Neuron (in vitro differentiated cells): ENCODE measurements around the gene TMIGD2.

Experiments used
- H2AFZ ChIP-seq: one replicate; pipeline ENCODE4 v1.6.1; 2013; ENCODE audit warnings: low read depth, mild to moderate bottlenecking, inconsistent platforms, low read length, moderate library complexity
- H3K27me3 ChIP-seq: one replicate; pipeline ENCODE4 v1.6.1; 2013; ENCODE audit warnings: low read length; ENCODE audit not compliant: insufficient read depth
- H3K36me3 ChIP-seq: one replicate; pipeline ENCODE4 v1.6.1; 2013; ENCODE audit warnings: low read length; ENCODE audit not compliant: insufficient read depth
- H3K4me1 ChIP-seq: one replicate; pipeline ENCODE4 v1.6.1; 2013; ENCODE audit warnings: low read length; ENCODE audit not compliant: insufficient read depth
- H3K4me3 ChIP-seq: 2 replicates; pipeline ENCODE4 v1.5.1; 2013; ENCODE audit warnings: mild to moderate bottlenecking, low read length, moderate library complexity
- H3K9me3 ChIP-seq: one replicate; pipeline ENCODE4 v1.6.1; 2013; ENCODE audit warnings: low read length

TMIGD2 gene

GRCh38 chr19:4320419-4320818, 18.2 kb upstream of the TMIGD2 start:
- no peaks in the 10 kb centered on the region for H3K27me3 ChIP-seq
- no peak overlapping the region for H2AFZ ChIP-seq
- peaks cover 17% of the 10 kb centered on the region for H3K9me3 ChIP-seq
- peaks cover 29% of the 10 kb centered on the region for H3K36me3 ChIP-seq
- H3K4me3 ChIP-seq = no peak overlapping the region
- no peaks in the 10 kb centered on the region for H3K4me1 ChIP-seq

- Histone ChIP-seq H3K9me3 (peaks cover 17% of the 10 kb centered on the region), H3K36me3 (peaks cover 33% of the 10 kb centered on the region), H3K4me3 (no peak overlapping the region), H3K27me3 (no peaks in the 10 kb centered on the region), H3K4me1 (no peaks in the 10 kb centered on the region), H2AFZ (no peak overlapping the region)
These were observed 17.0 kb upstream of the TMIGD2 start for GRCh38 chr19:4319067-4319718.

GRCh38 chr19:4318460-4318859, 16.3 kb upstream of the TMIGD2 start:
- Histone ChIP-seq H3K27me3 (no peaks in the 10 kb centered on the region), H3K4me3 (no peak overlapping the region), H3K36me3 (peaks cover 33% of the 10 kb centered on the region), H3K9me3 (peaks cover 17% of the 10 kb centered on the region), H3K4me1 (no peaks in the 10 kb centered on the region), H2AFZ (no peak overlapping the region)

GRCh38 chr19:4316956-4317355, 14.8 kb upstream of the TMIGD2 start:
- Histone ChIP-seq H3K9me3 (peaks cover 17% of the 10 kb centered on the region), H3K4me3 (no peak overlapping the region), H3K36me3 (peaks cover 29% of the 10 kb centered on the region), H2AFZ (no peak overlapping the region), H3K4me1 (no peaks in the 10 kb centered on the region), H3K27me3 (no peaks in the 10 kb centered on the region)

GRCh38 chr19:4313847-4314490, 11.8 kb upstream of the TMIGD2 start:
- Histone ChIP-seq H3K4me3 (no peak overlapping the region), H3K9me3 (peaks cover 6% of the 10 kb centered on the region), H3K36me3 (peaks cover 46% of the 10 kb centered on the region), H2AFZ (no peak overlapping the region), H3K4me1 (no peaks in the 10 kb centered on the region), H3K27me3 (no peaks in the 10 kb centered on the region)

GRCh38 chr19:4310247-4311121, 8.3 kb upstream of the TMIGD2 start:
- Histone ChIP-seq H3K27me3 (no peaks in the 10 kb centered on the region), H3K36me3 (peaks cover 42% of the 10 kb centered on the region), H2AFZ (no peak overlapping the region), H3K9me3 (no peaks in the 10 kb centered on the region), H3K4me3 (no peak overlapping the region), H3K4me1 (no peaks in the 10 kb centered on the region)

GRCh38 chr19:4305659-4306058, 3.5 kb upstream of the TMIGD2 start:
- Histone ChIP-seq H3K9me3 (no peaks in the 10 kb centered on the region), H3K27me3 (no peaks in the 10 kb centered on the region), H2AFZ (no peak overlapping the region), H3K36me3 (peaks cover 23% of the 10 kb centered on the region), H3K4me1 (peaks cover 9% of the 10 kb centered on the region), H3K4me3 (no peak overlapping the region)

- no peak overlapping the region for H3K4me3 ChIP-seq
- no peaks in the 10 kb centered on the region for H3K9me3 ChIP-seq
- peaks cover 9% of the 10 kb centered on the region for H3K4me1 ChIP-seq
- H3K27me3 ChIP-seq = no peaks in the 10 kb centered on the region
- H3K36me3 ChIP-seq = peaks cover 19% of the 10 kb centered on the region
- no peak overlapping the region for H2AFZ ChIP-seq
These were observed 3.0 kb upstream of the TMIGD2 start for GRCh38 chr19:4305257-4305612.

- no peak within 1 kb of the TSS for H2AFZ ChIP-seq
- peak within 1 kb of the TSS; percentile 51 for H3K4me3 ChIP-seq
- H3K9me3 ChIP-seq = no peaks in the 10 kb centered on the region
- peaks cover 9% of the 10 kb centered on the region for H3K4me1 ChIP-seq
- peaks cover 16% of the 10 kb centered on the region for H3K36me3 ChIP-seq
- no peaks in the 10 kb centered on the region for H3K27me3 ChIP-seq
These were observed 2.5 kb upstream of the TMIGD2 start, which contains the start of gene FSD1 for GRCh38 chr19:4304538-4305256. Gene FSD1 (plus strand): TSS chr19:4304598. CDS start chr19:4304747, 149 bp downstream.

- H3K4me1 ChIP-seq = peaks cover 9% of the 10 kb centered on the region
- peak overlapping the region; percentile 51 for H3K4me3 ChIP-seq
- H3K9me3 ChIP-seq = no peaks in the 10 kb centered on the region
- peaks cover 16% of the 10 kb centered on the region for H3K36me3 ChIP-seq
- no peaks in the 10 kb centered on the region for H3K27me3 ChIP-seq
- H2AFZ ChIP-seq = no peak overlapping the region
These were observed 1.8 kb upstream of the TMIGD2 start for GRCh38 chr19:4303819-4304537.

- peak overlapping the region; percentile 27 for H2AFZ ChIP-seq
- peaks cover 2% of the 10 kb centered on the region for H3K36me3 ChIP-seq
- no peaks in the 10 kb centered on the region for H3K27me3 ChIP-seq
- peaks cover 9% of the 10 kb centered on the region for H3K4me1 ChIP-seq
- peak overlapping the region; percentile 14 for H3K4me3 ChIP-seq
- H3K9me3 ChIP-seq = no peaks in the 10 kb centered on the region
These were observed 473 bp downstream of the TMIGD2 start for GRCh38 chr19:4301590-4302242.

- Histone ChIP-seq H3K27me3 (no peaks in the 10 kb centered on the region), H3K4me3 (no peak overlapping the region), H3K9me3 (no peaks in the 10 kb centered on the region), H3K4me1 (peaks cover 9% of the 10 kb centered on the region), H3K36me3 (no peaks in the 10 kb centered on the region), H2AFZ (no peak overlapping the region)
These were observed 1.6 kb downstream of the TMIGD2 start for GRCh38 chr19:4300589-4300988.
